HepG2 (cell line): ENCODE data around the gene SH2D3A. TPM values are rescaled to one million over a fixed set of nuclear protein-coding genes. Genes with fewer than 3 reads are reported as not detected.

Experiments used
- ADNP ChIP-seq: sonication (generic); formaldehyde crosslinking; IDR thresholded peaks from 2 replicates; pipeline ENCODE4 v1.4.0; 2020; ENCODE audit warnings: missing genetic modification reagents
- CCDC6 ChIP-seq: sonication (generic); formaldehyde crosslinking; IDR thresholded peaks from 2 replicates; pipeline ENCODE4 v1.8.1; 2022; ENCODE audit warnings: mild to moderate bottlenecking, missing genetic modification reagents, moderate library complexity
- CENPBD1 ChIP-seq: sonication (generic); formaldehyde crosslinking; IDR thresholded peaks from 2 replicates; pipeline ENCODE4 v1.8.0; 2022; ENCODE audit warnings: missing genetic modification reagents, low read depth, mild to moderate bottlenecking, borderline replicate concordance
- ELK4 ChIP-seq: sonication (generic); formaldehyde crosslinking; IDR thresholded peaks from 2 replicates; pipeline ENCODE4 v1.9.0; 2021; ENCODE audit warnings: missing genetic modification reagents, borderline replicate concordance
- EZH2 ChIP-seq: conservative IDR thresholded peaks from 2 replicates; pipeline ENCODE4 v1.6.1; 2012; ENCODE audit warnings: mild to moderate bottlenecking, low read depth, low read length, moderate library complexity
- FOXA1 ChIP-seq, 2 experiments: fragments of 450-650 bp in 1 of 2; sonication (generic) in 1 of 2; formaldehyde crosslinking in 1 of 2; IDR thresholded peaks; 2 replicates each; pipeline versions ENCODE4 v1.4.0 to v1.6.1; 2016 to 2020; ENCODE audit warnings: missing genetic modification reagents in 1 of 2
- GABPA ChIP-seq, 2 experiments: IDR thresholded peaks; 2 replicates each; pipeline ENCODE4 v1.6.1; 2011 to 2016; ENCODE audit warnings: low read depth in 2 of 2, low read length in 1 of 2, missing biosample characterization in 1 of 2, missing genetic modification characterization in 1 of 2
- GATA4 ChIP-seq: sonication (generic); IDR thresholded peaks from 2 replicates; pipeline ENCODE4 v1.6.1; 2016; ENCODE audit warnings: antibody characterized with exemption, low read depth, borderline replicate concordance
- HDAC2 ChIP-seq: sonication (generic); formaldehyde crosslinking; IDR thresholded peaks from 2 replicates; pipeline ENCODE4 v1.4.0; 2020; ENCODE audit warnings: missing genetic modification reagents
- MAFK ChIP-seq, 2 experiments: IDR thresholded peaks in 1 of 2; conservative IDR thresholded peaks in 1 of 2; 2 replicates each; pipeline ENCODE4 v1.6.1; 2011; ENCODE audit warnings: improper control_type of control experiment in 2 of 2, low read length in 2 of 2
- MTA1 ChIP-seq: sonication (generic); formaldehyde crosslinking; IDR thresholded peaks from 2 replicates; pipeline ENCODE4 v1.4.0; 2020; ENCODE audit warnings: missing genetic modification reagents, mild to moderate bottlenecking, borderline replicate concordance
- NFIB ChIP-seq: sonication (generic); formaldehyde crosslinking; IDR thresholded peaks from 2 replicates; pipeline ENCODE4 v1.9.0; 2021; ENCODE audit warnings: missing genetic modification reagents, mild to moderate bottlenecking, borderline replicate concordance
- NFRKB ChIP-seq: fragments of 450-650 bp; IDR thresholded peaks from 2 replicates; pipeline ENCODE4 v1.6.1; 2017
- SRSF9 ChIP-seq: fragments of 200-400 bp; formaldehyde crosslinking; IDR thresholded peaks from 2 replicates; pipeline ENCODE4 v1.6.1; 2018; ENCODE audit warnings: borderline replicate concordance, mild to moderate bottlenecking, low read depth, low read length; ENCODE audit not compliant: insufficient read depth, poor library complexity, severe bottlenecking
- TOE1 ChIP-seq: sonication (generic); formaldehyde crosslinking; IDR thresholded peaks from 2 replicates; pipeline ENCODE4 v1.4.0; 2020; ENCODE audit warnings: mild to moderate bottlenecking, missing genetic modification reagents
- ZBTB7B ChIP-seq: sonication (generic); formaldehyde crosslinking; IDR thresholded peaks from 2 replicates; pipeline ENCODE4 v1.4.0; 2020; ENCODE audit warnings: missing genetic modification reagents
- ZNF556 ChIP-seq: sonication (generic); formaldehyde crosslinking; IDR thresholded peaks from 2 replicates; pipeline ENCODE4 v1.4.0; 2020; ENCODE audit warnings: mild to moderate bottlenecking, missing genetic modification reagents, borderline replicate concordance
- ZNF746 ChIP-seq: sonication (generic); formaldehyde crosslinking; IDR thresholded peaks from 2 replicates; pipeline ENCODE4 v1.8.0; 2022; ENCODE audit warnings: mild to moderate bottlenecking, missing genetic modification reagents
- ZNF747 ChIP-seq: sonication (generic); formaldehyde crosslinking; IDR thresholded peaks from 2 replicates; pipeline ENCODE4 v1.8.1; 2023; ENCODE audit warnings: missing genetic modification reagents, mild to moderate bottlenecking, borderline replicate concordance
- polyA plus RNA-seq, 8 experiments: library from polyadenylated mRNA; depleted of rRNA in 3 of 8; stranded (reverse) in 7 of 8; unstranded in 1 of 8; fragments of >200 nt; fragmentation: Illumina TruSeq in 4 of 8; extraction: Trizol in 4 of 8; gene quantifications; 2 replicates each; pipeline versions ENCODE4 v1.2.1 to v1.2.3, GENCODE V29; 2011 to 2016; ENCODE audit warnings: low read depth in 4 of 8, missing spikeins in 1 of 8, mixed read lengths in 1 of 8; ENCODE audit not compliant: insufficient read depth in 1 of 8
- total RNA-seq, 5 experiments: library from RNA; depleted of rRNA; stranded (reverse); fragments of >200 nt; fragmentation: Illumina TruSeq; extraction: Trizol; gene quantifications; 2 replicates each; pipeline ENCODE4 v1.2.3, GENCODE V29; 2016; ENCODE audit warnings: low read depth in 1 of 5
- TF ChIP-seq, protein P1 (sequence below): sonication (generic); formaldehyde crosslinking; IDR thresholded peaks from 2 replicates; pipeline ENCODE4 v1.4.0; 2020; ENCODE audit warnings: missing genetic modification reagents
- TF ChIP-seq, protein P2 (sequence below): IDR thresholded peaks from 2 replicates; pipeline ENCODE4 v1.6.1; 2012; ENCODE audit warnings: low read depth, low read length, improper control_type of control experiment

The SH2D3A gene
- total and polyA plus RNA-seq, 2 of the 13 experiments (the other 11 are each of a cell fraction or from before 2014, with no cell fraction given) = 1.0 to 2.2 TPM

DNA sequence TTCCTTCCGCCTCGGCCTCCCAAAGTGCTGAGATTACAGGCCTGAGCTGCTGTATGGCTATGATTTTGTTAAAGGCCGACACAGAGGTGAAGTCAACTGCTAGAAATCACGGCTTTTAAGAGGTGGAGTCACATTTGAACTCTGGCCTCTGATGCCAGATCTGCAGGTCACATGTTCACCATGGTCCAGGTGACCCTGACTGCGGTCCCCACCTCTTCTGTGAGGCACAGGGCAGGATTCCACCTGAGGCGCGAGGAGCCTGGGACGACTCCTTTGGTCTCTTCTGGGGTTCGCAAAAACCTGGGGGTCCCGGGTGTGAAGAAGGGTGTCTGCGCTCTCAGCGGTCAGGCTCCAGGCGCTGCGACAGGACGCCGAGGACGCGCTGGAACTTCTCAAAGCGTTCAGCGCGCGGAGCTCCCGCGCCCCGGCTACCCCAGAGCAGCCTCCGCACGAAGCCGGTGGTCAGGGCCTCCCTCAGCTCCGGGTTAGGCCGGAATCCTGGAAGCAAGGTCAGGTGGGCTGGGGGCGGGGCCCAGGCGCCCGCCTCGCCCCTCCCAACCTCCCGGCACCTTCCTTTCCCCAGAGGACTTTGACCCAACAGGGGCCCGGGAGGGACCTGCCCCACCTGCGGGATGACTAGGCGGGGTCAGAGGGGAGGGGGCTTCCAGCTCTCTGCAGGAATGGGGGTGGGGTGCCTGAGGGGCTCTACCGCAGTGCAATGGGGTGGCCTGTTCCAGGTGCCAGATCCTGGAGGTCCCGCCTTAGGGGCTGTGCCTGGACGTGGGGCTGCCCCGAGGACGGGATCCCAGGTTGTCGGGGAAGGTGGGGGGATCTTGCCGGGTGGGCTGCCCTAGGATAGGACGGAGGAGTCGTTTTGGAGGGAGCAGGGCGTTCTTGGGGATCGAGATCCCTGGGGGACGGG, 14.7 kb downstream of the SH2D3A start (continued):
- TF ChIP-seq GABPA (IDR thresholded peaks at IDR 0.05; ENCODE audit: low read depth, low read length) = no peak
- peak; percentile 7; the same call in 1 of the 2 replicates for TF ChIP-seq GABPA (CRISPR knock-in tag; IDR thresholded peaks at IDR 0.05; ENCODE audit: low read depth)
- no peak for TF ChIP-seq GATA4
- TF ChIP-seq CCDC6 = 0 out of 2 replicates have a peak, but pooled peaks have one; percentile 17
- no peak for TF ChIP-seq NFRKB
- no peak for TF ChIP-seq ELK4 (CRISPR knock-in tag)
- TF ChIP-seq, protein P1, sequence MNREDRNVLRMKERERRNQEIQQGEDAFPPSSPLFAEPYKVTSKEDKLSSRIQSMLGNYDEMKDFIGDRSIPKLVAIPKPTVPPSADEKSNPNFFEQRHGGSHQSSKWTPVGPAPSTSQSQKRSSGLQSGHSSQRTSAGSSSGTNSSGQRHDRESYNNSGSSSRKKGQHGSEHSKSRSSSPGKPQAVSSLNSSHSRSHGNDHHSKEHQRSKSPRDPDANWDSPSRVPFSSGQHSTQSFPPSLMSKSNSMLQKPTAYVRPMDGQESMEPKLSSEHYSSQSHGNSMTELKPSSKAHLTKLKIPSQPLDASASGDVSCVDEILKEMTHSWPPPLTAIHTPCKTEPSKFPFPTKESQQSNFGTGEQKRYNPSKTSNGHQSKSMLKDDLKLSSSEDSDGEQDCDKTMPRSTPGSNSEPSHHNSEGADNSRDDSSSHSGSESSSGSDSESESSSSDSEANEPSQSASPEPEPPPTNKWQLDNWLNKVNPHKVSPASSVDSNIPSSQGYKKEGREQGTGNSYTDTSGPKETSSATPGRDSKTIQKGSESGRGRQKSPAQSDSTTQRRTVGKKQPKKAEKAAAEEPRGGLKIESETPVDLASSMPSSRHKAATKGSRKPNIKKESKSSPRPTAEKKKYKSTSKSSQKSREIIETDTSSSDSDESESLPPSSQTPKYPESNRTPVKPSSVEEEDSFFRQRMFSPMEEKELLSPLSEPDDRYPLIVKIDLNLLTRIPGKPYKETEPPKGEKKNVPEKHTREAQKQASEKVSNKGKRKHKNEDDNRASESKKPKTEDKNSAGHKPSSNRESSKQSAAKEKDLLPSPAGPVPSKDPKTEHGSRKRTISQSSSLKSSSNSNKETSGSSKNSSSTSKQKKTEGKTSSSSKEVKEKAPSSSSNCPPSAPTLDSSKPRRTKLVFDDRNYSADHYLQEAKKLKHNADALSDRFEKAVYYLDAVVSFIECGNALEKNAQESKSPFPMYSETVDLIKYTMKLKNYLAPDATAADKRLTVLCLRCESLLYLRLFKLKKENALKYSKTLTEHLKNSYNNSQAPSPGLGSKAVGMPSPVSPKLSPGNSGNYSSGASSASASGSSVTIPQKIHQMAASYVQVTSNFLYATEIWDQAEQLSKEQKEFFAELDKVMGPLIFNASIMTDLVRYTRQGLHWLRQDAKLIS (CRISPR knock-in tag) = 0 out of 2 replicates have a peak, but pooled peaks have one; percentile 38
- no peak for TF ChIP-seq ADNP (CRISPR knock-in tag)
- no peak for TF ChIP-seq NFIB
- TF ChIP-seq FOXA1 (IDR thresholded peaks at IDR 0.05) = no peak
- 0 out of 2 replicates have a peak, but pooled peaks have one; percentile 3 for TF ChIP-seq FOXA1 (CRISPR knock-in tag; IDR thresholded peaks at IDR 0.05)
- TF ChIP-seq HDAC2 (CRISPR knock-in tag) = peak; percentile 78; the same call in 1 of the 2 replicates
- no peak for TF ChIP-seq ZBTB7B
- no peak; the same call in 1 of the 2 replicates for TF ChIP-seq MTA1 (CRISPR knock-in tag)
- no peak for TF ChIP-seq EZH2
- TF ChIP-seq, protein P2, sequence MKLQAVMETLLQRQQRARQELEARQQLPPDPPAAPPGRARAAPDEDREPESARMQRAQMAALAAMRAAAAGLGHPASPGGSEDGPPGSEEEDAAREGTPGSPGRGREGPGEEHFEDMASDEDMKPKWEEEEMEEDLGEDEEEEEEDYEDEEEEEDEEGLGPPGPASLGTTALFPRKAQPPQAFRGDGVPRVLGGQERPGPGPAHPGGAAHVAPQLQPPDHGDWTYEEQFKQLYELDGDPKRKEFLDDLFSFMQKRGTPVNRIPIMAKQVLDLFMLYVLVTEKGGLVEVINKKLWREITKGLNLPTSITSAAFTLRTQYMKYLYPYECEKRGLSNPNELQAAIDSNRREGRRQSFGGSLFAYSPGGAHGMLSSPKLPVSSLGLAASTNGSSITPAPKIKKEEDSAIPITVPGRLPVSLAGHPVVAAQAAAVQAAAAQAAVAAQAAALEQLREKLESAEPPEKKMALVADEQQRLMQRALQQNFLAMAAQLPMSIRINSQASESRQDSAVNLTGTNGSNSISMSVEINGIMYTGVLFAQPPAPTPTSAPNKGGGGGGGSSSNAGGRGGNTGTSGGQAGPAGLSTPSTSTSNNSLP = 0 out of 2 replicates have a peak, but pooled peaks have one; percentile 7
- 0 out of 2 replicates have a peak, but pooled peaks have one; percentile 61 for TF ChIP-seq TOE1
- peak; percentile 91; the same call in 1 of the 2 replicates for TF ChIP-seq ZNF747 (CRISPR knock-in tag)
- no peak for TF ChIP-seq SRSF9
- TF ChIP-seq MAFK (conservative IDR thresholded peaks at IDR 0.05 in 1 of 2, IDR thresholded peaks at IDR 0.05 in 1 of 2; ENCODE audit: low read length in 2 of 2) = no peak
- TF ChIP-seq ZNF746 = no peak; the same call in 1 of the 2 replicates
- TF ChIP-seq ZNF556 (CRISPR knock-in tag) = no peak
- TF ChIP-seq CENPBD1 = no peak
